ENCODE data around the gene SAXO1.
"Not testable (repeated sequence)": the region's sequence is repeated elsewhere in the genome, so short reads cannot be mapped to it uniquely, and the experiment has no call there.

Gene SAXO1

GRCh38 chr9:18970393-18970792, 62.6 kb downstream of the SAXO1 start:
- DNase-seq (ENCODE audit: low read depth): no peak

- no peak for DNase-seq (ENCODE audit: low read depth)
Observed at GRCh38 chr9:18969128-18969527, 63.9 kb downstream of the SAXO1 start.

GRCh38 chr9:18955626-18956025, 77.4 kb downstream of the SAXO1 start:
- no peak for DNase-seq (ENCODE audit: low read depth)

GRCh38 chr9:18951936-18952335, 81.1 kb downstream of the SAXO1 start:
- no peak for DNase-seq (ENCODE audit: low read depth)

- DNase-seq (ENCODE audit: low read depth): no peak
Observed at GRCh38 chr9:18947892-18948339, 85.1 kb downstream of the SAXO1 start.

- no peak for DNase-seq (ENCODE audit: low read depth)
Observed at GRCh38 chr9:18942801-18943200, 90.2 kb downstream of the SAXO1 start.

- no peak for DNase-seq (ENCODE audit: low read depth)
Observed at GRCh38 chr9:18941060-18941740, 91.8 kb downstream of the SAXO1 start.

GRCh38 chr9:18939943-18940342, 93.1 kb downstream of the SAXO1 start:
- DNase-seq (ENCODE audit: low read depth): no peak

GRCh38 chr9:18936094-18936871, 96.7 kb downstream of the SAXO1 start:
- DNase-seq (ENCODE audit: low read depth): no peak

GRCh38 chr9:18935541-18935940, 97.5 kb downstream of the SAXO1 start:
- DNase-seq (ENCODE audit: low read depth): no peak

GRCh38 chr9:18930611-18931010, 102.4 kb downstream of the SAXO1 start:
- DNase-seq (ENCODE audit: low read depth): not testable (repeated sequence)

- DNase-seq (ENCODE audit: low read depth): no peak
Observed at GRCh38 chr9:18928711-18929110, 104.3 kb downstream of the SAXO1 start.

GRCh38 chr9:18926513-18926912, 106.5 kb downstream of the SAXO1 start:
- DNase-seq (ENCODE audit: low read depth): no peak

GRCh38 chr9:18925880-18926279, 107.1 kb downstream of the SAXO1 start:
- no peak for DNase-seq (ENCODE audit: low read depth)

GRCh38 chr9:18923671-18924430, 109.2 kb downstream of the SAXO1 start:
- no peak for DNase-seq (ENCODE audit: low read depth)

- DNase-seq (ENCODE audit: low read depth): no peak
Observed at GRCh38 chr9:18923167-18923566, 109.8 kb downstream of the SAXO1 start.

GRCh38 chr9:18922161-18922885, 110.7 kb downstream of the SAXO1 start:
- DNase-seq (ENCODE audit: low read depth): no peak

- DNase-seq (ENCODE audit: low read depth): peak; percentile 62
Observed at GRCh38 chr9:18921366-18922075, 111.5 kb downstream of the SAXO1 start.

- DNase-seq (ENCODE audit: low read depth): peak; percentile 69
Observed at GRCh38 chr9:18920141-18921084, 112.6 kb downstream of the SAXO1 start.

GRCh38 chr9:18911714-18912342, 121.2 kb downstream of the SAXO1 start:
- no peak for DNase-seq (ENCODE audit: low read depth)
